Activated CD8-positive, alpha-beta memory T cell treated with anti-CD3 and anti-CD28 coated beads, Interleukin-2, amount 50 U/mL, for 24 hours (primary cell): Measurements from ENCODE around the gene FOXO3.

Experiments
- DNase-seq: peaks from one replicate; pipeline ENCODE4 v3.0.0-alpha.2; 2020; ENCODE audit errors: extremely low read depth

Gene FOXO3

DNA sequence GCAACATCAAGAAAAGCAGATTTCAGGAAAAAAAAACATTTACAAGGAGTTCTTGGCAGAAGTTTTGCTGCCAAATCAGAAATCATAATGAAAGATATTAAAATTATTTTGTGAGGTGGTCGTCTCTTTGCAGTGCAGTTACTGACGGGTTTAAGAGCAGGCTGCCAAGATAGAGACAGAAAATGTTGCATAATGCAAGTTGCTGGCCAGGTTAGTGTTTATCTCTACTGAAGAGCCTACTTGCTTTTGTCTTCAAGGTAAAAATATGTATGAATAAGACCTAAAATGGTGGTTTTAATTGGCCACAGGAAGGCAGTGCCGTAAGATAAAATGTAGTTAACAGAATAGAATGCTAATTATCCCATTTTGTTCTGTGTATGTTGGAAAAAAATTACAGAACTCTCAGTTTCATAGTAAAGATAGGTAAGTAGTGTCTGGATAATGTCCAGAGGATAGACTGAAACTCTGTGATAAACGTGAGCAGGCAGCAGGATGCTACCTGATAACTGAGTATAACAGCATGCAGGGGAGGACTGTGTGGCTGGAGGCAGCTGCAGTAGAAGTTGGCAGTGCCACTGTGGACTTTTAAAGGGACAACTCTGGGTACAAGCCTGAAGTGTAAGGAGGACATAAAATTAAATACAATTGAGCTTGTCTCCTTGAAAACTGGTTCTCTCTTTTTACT lies 13.9 kb downstream of the FOXO3 start:
- no peak for DNase-seq

DNA sequence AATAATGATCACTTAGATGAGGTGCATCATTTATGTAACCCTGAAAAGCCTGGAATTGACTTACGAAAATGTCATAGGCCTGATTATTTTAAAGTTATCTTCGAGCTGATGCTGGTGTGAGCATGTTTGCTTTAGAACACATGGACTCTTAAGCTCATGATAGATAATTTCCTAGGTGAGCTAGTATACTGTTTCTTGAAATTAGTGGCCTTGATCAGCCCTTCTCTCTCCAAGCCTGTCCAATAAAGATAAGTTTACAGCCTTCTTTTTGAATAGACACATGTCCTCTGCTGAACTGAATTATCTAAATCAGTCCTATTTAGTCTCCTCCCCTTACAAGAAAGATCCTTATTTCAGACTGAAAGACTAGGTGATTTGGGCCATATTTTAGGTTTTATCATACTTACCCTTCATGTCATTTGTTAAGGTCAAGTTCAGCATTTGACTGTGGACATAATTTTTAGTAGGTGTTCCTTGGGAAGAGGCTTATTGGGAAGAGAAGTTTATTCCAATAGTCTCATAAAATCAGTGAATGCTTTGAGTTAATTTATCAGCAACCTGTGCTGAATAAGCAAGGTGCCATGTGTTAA lies 15.3 kb downstream of the FOXO3 start:
- no peak for DNase-seq

DNA sequence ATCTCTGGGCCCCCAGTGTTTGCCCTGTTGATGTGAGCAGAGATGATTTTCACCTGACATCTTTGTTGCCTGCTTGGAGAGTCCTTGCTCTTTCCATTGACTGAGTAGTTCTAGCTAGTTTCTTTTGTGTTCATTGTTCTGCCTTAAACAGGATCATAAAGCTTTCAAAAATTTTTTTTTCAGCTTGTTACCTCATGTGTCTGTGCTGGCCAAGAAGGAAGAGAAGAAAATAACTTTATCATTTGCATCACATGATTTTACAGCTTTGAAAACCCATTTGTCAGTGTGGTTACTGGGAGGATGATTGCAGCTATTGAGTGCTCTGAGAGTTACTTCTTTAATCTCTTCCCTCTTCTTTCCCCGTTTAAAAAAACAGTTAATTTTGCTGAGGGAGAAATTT lies 16.0 kb downstream of the FOXO3 start:
- DNase-seq: no peak

DNA sequence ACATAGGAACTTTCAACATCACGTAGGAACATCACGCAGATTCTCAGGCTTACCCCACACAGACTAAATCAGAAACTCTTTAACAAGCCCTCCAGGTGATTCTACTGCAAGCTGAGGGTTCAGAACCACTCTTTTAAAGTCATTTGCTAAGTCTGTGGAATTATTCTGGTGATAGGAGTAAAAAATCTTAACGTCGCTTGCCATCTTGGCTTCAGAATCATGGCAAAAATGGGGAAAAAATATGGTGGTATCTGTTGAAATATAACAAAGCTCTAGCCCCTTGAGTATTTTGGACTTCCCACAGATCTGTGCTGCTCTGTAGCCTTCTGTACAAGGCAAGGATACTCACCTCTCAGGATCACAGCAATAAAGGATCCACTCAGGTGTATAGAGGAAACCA lies 17.4 kb downstream of the FOXO3 start:
- DNase-seq: no peak

DNA sequence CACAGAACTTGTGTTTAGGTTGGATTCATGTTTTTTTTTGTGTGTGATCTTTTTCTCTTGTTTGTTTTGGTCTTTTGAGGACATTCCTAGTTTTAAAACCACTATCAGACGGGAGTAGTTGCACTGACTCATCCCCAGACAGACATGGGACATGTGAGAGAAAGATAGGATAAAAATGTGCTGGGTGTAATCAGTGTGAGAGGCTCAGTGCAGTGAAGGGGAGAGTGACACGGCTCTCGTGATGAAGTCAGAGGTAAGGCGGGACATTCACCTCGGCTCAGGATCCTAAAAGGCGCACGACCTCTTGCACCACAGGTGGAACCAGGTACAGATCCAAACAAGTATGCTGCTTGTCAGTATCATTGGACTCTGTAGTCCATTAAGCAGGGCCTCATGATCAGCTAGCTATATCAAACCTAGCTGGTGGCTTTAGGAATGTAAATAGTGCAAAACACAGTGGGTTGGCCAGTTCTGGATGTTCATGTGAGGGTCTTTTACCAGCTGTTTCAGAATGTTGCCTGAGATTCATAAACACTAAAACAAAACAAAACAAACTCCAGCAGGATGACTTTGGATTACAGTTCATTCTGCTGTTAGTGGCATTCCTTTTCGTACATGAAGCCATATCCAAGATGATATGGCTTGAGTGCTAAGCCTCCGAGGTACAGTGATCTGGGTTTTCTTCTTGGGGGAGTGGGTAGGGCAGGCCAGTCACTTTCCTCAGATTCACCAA lies 18.0 kb downstream of the FOXO3 start:
- no peak for DNase-seq

DNA sequence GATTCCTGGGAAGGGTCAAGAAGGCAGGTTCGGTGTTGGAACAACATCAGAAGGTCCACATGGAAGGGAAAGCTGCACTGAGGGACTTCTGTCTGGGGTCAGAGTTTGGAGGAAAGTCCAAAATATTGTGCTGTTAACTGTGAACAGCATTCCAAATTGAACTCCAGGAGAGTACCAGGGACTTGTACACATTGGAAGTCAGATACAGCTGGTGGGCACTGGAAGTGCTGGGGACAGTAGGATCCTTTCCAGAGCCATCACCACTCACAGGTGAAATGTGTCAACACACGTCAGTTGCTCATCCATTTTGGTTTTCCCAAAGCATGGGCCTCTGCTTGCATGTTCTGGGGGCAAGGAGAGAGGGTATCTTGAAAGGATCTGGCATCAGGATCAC lies 18.6 kb downstream of the FOXO3 start:
- no peak for DNase-seq

DNA sequence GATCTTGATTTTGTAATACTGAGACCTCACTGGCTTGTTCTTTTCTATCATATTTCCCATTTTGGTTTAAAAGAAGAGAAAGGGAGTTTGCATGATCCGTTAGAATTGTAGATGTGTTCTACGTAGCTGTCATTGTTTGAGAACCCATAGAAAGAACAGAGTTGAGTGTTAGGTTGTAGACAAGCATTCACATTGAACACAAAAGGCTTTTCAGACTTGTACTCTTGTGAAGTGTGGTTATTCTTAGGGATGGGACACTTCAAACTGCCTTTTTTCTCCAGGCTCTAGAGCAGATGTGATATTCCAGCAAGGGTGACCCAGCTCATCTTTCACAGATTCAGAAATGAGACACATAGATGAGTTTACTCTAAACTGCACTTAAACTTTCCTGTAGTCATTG lies 19.9 kb downstream of the FOXO3 start:
- DNase-seq: no peak

DNA sequence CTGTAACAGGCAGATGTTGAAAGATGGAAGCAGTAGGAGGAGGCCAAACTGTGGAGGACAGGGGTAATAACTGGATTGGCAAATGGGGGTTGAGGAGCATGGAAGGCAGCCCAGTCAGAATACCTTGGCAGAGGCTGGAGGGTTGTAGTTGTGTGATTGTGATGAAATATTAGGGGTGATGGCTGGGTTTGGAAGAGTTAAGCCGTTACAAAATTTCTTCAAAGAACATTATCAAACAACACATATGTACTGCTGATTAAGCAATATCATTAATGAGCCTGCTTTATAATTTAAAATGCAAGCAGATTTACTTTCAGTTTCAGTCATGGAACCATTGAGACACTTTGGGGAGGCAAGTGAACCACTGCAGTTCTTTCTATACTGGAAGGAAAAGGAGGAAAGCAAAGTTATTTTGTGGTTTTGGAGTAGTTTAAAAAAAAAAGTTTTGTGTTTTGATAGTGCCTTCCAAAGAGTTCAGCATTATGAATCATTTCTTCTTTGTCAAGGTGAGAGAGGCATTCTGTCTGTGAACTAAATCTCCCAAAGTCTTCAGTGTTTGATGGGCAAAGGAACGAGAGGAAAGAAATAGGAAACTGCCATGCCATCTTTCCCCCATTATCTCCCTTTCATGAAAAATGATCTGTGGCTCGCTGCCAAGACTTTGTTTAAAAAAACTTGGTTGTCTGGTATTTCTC lies 20.7 kb downstream of the FOXO3 start:
- no peak for DNase-seq

DNA sequence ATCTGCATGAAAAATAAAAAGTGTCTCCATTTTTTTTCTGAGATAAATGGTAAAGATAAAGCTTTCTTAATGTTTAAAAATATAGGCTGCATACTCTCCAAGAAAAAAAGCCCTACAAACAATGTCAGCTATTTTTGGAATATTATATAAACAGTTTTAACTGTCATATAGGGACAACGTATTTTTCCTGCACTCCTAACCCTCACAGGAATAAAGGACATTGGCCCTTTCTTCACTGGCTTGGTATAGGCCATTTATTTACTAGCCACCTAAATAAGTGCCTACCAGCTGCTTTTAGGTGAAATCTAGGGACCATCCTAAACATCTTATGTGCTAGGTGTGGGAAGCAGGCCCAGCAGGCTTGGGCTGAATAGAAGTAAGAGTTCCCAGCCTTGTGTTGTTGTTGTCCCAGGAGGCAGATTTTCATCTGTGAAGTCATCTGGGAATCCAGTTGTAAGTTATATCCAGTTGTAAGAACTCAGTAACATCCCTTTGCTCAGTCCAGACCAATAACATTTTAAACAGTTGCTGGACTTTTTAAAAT lies 21.3 kb downstream of the FOXO3 start:
- DNase-seq: no peak

DNA sequence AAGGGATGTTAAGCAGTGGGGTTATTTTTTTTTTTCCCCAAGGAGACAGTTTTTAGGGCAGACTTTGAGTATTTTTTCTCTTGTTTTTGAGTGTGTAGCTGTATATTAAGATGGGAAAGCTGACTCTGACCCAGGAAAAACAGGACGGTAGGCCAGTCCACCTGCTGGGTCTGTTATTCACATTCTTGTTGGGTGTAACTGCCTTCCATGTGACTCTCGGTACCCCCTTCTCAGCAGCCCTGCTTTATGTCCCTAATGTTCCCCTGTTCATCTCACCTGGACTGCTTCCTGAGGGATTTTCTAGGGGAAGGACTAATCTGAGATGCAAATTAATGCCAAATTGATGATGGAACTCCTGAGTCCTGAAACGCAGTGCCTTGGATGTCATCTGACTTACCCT lies 21.9 kb downstream of the FOXO3 start:
- DNase-seq: no peak

DNA sequence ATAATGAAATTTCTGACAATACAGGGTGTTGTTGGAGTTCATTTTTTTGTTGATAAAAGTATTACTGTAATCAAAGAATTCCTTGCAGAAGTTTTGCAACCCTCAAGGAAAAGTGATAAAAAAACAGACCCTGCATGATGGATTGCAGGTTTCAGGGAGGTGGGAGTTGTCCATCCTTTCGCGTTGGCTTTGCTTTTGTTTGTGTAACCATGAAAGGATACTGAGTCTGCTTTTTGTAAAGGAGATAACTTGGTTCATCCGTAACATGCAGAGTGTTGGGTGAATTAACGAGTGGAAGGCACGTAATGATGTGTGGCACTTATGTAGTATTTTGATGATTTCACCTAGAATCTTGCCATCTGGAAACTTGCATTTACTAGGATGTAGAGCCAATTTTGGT lies 23.6 kb downstream of the FOXO3 start:
- DNase-seq: no peak

DNA sequence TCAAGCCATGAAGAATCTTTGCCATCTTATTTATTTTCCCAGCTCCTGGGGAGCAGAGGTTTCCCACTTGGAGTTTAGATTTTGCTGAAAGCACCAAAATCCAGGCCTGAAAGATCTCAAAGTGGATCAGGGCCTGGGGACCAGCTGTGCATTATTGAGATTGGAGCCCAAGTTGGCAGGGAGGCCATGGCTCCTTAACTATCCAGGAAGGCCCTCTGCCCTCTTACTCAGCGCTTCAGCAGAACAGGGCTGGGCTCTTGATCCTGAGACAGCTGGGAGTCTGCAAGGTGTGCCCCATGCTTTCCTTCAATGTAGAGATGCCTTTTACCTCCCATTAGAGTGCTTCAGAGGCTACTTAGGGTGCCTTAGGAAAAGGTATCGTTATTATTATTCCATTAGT lies 24.6 kb downstream of the FOXO3 start:
- no peak for DNase-seq

DNA sequence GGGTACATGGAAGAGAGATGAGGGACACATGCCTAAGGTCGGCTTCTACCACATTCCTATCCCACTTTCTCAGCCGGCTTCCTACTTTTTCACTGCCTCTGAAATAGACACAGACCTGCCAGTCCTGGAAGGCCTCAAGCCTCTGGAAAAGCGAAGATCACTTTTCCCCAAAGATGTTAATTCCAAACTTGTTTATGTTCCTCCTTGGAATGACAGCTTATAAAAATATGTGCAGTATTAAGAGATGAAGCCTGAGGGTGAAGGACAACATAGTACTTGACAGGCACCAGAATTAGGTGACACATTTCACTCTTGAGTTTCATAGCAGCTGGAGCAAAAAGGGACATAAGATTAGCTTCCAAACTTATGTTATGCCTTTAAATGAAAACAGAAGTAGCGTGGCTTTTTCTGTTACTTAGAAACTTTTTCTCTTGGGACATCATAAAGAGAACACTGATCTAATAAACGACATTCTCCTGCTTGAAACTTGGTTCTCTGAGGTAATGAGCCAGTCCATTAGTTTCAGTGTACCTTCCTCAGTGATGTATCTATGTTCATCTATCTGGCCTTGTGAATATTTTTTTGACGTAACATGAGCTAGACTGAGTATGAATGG lies 25.3 kb downstream of the FOXO3 start:
- DNase-seq: no peak

DNA sequence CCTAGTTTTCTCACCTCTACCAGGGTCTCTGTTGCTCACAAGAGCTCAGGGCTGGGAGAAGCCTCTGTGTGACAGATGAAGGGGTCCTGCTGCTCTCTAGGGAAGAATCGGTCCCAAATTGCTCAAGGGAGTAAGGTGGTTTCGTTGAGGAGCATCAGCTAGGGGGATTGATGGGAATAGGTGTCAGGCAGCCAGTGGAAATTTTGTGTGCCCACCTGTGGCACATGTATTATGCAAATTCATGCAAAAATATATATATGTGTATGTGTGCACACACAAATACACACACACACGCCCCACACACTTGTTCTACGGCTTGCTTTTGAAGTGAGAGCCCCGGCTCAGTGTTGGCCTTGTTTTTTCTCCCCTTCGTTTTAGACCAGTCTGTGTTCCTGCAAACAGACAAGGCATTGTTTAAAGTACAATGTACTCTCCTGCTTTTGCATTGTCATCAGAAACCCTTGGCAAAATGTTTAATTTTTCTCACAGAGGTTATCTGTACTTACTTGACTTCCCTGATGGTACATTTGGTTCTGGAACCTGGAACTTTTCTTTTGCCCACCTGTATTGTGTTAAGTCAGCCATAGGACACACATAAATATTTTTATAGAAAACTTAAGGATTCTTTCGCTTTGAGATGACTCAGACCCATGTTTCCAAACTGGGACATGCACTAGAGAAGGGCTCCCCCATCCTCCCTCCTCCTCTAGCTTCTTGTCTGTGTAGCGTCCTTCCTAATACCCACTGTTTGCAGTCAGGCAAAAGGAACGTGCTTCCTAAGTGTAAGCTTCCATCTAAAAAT lies 26.7 kb downstream of the FOXO3 start:
- no peak for DNase-seq

DNA sequence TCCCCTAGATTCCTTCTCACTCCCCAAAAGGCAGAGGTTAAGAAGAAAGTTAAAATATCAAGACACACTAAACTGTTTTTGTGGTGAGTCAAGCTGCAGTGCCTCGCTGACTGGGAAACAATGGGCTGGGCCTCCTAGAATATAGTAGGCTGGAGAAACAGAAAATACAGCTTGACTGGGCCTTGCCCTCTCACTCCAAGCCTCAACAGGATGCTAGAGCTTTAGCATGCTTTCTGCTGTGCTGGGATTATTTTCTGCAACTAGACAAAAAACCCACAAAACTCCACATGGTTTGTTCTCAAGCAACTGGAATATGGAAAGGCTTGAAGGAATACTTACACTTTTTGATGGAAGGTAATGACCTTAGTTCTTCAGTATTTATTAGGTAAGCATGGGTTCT lies 27.9 kb downstream of the FOXO3 start:
- no peak for DNase-seq

DNA sequence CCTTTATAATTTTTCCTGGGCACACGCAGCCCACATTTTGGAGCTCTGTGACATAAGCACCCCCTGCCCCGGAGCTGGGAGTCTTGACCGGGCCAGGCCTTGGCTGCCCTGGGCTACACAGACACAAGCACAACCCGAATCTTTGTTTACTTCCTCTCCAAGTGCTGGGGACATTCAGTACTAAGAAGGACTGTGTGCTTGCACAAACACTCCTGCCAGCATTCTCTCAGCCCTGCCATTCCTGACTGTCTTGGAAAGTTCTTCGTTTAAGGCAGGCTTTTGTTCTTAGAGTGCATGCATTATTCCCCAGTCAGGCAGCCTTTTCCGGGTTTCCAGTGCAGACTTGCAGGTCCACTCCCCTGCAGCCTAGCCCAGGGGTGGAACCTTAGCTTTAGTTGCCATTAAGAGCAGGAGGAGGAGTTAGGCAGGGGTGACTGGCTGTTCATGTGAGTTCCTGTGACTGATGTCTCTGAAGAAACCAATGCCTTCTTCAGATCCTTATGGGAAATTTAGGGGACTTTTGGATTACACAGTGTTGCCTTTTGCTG lies 28.6 kb downstream of the FOXO3 start:
- no peak for DNase-seq

DNA sequence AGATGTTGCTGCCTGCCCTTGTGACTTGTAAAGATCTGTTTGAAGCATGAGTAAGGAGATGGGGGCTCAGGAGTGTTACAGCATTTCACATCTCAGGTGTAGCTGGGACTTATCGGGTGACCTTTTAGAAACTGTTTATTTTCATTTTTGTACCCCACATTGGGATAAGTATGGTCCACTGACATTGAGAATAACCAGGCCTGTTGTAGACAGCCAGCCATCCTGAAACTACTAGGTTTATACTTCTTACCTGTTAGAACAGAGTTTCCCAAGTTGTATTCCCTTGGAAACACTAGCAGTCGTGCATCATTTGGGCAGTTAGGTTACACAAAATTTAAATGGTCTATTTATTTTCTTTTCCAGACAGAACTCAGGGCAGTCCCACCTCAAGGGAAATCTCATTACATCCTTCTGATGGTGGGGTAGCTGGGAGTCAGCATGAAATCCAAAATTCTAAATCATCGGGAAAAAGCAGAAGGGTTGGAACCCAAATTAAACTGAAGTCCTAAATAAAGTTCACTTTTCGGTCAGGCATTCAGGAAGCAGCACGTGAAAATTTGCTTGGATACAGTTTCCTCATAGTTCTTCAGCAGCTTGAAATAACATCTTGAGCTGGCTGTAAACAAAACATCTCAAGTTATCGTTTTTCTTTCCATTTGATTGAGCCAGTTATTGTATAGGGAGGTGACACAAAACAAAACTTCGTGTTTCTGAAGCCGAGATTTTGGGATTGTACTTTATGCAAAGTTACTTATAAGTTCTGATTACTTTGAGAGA lies 30.5 kb downstream of the FOXO3 start:
- DNase-seq: no peak

DNA sequence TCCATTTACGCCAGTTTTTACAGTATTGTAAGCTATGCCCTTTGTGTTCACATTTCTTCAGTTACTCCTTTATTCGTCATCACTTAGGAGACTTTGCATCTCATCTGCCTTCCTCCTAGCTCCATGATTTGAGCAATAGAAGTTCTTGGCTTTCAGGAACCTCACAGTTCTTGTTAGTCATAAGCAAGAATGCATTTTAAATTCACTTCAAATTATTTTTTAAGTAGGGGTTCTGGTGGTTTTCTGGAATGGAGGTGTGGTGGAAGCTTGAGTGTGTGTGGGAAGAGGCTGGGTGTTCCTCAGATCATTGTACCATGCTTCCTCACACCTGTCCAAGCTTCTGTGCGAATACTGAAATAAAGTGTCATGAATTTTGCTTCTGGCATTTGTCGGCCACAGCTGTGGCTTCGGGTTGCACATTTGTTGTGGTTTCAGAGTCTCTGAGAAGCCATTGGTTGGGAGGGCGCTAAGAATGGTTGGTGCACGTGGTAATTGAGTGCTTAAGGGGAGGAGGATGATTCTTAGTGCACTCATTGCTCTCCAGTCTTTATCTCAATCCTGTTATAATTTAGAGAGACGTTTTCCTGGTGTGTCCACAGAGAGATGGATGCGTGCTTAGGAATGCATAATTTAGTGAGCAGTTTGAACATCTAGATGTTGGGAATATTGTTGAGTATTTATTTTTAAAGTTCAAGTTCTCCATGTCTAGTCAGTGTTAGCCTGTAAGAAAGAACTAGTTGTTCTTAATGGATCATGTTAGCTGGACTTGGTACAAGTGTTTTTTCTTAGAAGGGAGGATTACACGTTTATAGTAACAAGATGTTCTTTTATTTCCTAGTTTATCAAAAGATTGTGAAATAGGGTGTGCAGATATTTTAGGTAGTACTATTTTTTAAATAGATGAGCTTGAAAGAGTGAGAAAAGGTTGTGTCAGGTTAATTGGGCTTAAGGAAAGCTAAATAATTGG lies 31.9 kb downstream of the FOXO3 start:
- no peak for DNase-seq

DNA sequence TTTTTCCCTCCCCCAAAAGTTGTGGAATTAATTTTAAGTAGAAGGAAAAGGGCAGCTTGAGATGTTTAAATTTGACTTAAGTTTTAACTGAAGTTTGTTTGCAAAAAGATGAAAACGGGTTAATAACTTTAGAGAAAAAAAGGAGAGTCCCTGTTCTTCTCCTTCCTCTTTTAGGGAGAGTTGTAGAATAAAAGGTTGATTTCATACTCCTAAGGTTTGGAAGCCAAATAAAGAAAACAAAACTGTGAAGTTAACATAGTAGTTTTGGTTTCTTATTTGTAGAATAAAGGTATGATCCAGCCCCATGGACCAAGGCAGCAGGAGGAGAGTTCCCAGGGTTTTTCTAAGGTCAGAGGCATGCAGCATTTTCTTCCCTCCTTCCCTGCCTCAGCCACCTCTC lies 33.4 kb downstream of the FOXO3 start:
- DNase-seq: no peak
